LNCAP (cell line): Measurements from ENCODE around the gene DRC7.

Experiments
- TF ChIP-seq, protein P1 (sequence below): fragments of 450-650 bp; IDR thresholded peaks from 2 replicates; pipeline ENCODE4 v1.5.1; 2017; ENCODE audit warnings: mild to moderate bottlenecking

Gene DRC7, protein sequence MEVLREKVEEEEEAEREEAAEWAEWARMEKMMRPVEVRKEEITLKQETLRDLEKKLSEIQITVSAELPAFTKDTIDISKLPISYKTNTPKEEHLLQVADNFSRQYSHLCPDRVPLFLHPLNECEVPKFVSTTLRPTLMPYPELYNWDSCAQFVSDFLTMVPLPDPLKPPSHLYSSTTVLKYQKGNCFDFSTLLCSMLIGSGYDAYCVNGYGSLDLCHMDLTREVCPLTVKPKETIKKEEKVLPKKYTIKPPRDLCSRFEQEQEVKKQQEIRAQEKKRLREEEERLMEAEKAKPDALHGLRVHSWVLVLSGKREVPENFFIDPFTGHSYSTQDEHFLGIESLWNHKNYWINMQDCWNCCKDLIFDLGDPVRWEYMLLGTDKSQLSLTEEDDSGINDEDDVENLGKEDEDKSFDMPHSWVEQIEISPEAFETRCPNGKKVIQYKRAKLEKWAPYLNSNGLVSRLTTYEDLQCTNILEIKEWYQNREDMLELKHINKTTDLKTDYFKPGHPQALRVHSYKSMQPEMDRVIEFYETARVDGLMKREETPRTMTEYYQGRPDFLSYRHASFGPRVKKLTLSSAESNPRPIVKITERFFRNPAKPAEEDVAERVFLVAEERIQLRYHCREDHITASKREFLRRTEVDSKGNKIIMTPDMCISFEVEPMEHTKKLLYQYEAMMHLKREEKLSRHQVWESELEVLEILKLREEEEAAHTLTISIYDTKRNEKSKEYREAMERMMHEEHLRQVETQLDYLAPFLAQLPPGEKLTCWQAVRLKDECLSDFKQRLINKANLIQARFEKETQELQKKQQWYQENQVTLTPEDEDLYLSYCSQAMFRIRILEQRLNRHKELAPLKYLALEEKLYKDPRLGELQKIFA

DNA sequence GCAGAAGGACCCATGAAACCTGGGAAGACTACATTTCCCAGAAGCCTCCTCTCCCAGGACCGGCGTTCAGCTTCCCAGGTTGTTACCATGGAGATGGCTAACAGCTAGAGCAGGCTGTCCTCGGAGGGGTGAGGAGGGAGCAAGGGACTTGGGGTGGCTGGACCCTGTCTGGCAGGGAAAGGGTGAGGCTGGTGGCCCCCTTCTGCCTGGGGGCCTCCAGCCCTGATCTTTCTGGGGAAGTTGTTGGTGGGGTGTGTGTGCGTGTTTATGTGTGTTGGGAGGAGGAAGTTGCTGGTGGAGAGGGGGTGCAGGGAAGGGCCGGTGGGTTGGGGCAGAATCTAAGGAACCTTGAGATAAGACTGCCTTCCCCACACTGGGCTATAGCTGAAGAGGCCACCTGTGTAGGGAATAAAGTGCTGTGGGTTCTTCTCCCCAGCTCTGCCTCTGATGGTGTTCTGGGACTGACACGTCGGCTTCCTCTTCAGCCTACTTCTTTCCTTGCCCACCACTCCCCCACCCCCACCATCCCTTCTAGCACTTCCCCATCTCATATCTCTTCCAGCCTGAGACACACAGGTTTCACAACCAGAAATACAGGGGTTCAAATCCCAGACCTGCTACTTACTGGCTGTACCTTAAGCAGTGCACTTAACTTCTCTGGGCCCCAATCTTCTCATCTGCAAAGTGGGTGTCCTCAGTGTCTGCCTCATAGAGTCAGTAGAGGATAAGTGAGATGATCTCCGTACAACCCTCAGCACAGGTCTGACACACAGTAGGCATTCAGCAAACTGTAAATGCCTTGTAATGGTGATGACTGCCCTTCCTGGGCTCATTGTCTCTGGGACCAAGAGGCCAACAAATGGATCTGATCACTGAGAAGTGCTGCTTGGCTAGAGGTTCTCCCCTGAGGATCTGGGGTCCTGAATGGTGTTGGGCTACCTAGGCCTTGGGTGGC, at the start of gene DRC7:
TSS of gene DRC7 (plus strand) at position 82 of the 955 bp plus-strand sequence. CDS start 3,144 bp downstream, outside the sequence.
- TF ChIP-seq, protein P1, sequence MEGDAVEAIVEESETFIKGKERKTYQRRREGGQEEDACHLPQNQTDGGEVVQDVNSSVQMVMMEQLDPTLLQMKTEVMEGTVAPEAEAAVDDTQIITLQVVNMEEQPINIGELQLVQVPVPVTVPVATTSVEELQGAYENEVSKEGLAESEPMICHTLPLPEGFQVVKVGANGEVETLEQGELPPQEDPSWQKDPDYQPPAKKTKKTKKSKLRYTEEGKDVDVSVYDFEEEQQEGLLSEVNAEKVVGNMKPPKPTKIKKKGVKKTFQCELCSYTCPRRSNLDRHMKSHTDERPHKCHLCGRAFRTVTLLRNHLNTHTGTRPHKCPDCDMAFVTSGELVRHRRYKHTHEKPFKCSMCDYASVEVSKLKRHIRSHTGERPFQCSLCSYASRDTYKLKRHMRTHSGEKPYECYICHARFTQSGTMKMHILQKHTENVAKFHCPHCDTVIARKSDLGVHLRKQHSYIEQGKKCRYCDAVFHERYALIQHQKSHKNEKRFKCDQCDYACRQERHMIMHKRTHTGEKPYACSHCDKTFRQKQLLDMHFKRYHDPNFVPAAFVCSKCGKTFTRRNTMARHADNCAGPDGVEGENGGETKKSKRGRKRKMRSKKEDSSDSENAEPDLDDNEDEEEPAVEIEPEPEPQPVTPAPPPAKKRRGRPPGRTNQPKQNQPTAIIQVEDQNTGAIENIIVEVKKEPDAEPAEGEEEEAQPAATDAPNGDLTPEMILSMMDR, result no peak

DNA sequence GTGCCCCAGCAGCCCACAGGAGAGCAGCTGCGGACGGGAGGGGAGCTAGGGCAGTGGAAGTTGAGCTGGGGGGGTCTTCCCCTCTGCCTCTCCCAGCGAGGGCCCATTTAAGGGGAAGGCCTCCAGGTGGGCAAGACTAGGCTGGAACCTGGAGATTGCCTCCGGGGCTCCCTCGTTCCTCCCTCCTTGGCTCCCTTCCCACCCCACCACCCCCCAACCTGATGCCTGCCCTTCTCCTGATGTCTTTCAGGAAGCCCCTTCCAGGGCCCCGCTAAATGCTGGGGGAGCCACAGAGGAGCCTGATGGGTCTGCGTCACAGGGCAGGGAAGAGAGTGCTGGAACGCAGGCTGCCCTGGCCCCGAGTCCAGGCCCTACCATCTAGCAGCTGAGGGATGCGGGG, 49.4 kb upstream of the DRC7 start:
- TF ChIP-seq, protein P1, result no peak

DNA sequence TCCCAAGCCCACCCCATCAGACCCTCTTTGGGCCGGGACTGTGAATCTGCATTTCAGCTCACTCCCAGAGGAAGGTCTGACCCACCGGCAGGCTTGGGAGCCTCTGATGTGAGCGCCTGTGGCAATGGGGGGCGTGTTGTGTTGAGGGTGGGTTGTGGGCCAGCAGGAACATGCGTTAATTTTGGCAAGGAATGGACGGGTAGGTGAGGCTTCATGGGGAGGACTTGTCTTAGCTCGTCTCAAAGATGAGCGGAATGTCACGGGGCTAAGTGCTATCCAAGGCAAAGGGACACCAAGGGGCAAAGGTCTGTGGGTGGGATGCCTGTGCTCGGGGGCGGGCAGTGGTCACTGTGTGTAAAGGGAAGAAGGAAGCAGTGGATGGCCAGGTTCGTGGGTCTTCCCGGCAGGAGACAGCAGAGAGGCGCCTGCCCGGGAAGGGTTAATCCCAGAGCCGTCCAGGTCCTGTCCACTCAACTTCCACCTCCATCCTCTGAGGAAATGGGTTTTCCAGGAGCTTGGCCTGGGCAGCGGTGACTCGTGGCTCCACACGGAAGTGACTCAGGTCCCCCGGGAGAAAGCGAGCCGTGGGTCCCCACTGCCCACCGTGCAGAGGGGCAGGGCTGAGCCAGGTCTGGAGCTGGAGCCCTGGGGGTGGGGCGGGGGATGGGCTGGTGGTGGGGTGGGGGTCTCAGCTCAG, 48.8 kb upstream of the DRC7 start:
- TF ChIP-seq, protein P1, result no peak

DNA sequence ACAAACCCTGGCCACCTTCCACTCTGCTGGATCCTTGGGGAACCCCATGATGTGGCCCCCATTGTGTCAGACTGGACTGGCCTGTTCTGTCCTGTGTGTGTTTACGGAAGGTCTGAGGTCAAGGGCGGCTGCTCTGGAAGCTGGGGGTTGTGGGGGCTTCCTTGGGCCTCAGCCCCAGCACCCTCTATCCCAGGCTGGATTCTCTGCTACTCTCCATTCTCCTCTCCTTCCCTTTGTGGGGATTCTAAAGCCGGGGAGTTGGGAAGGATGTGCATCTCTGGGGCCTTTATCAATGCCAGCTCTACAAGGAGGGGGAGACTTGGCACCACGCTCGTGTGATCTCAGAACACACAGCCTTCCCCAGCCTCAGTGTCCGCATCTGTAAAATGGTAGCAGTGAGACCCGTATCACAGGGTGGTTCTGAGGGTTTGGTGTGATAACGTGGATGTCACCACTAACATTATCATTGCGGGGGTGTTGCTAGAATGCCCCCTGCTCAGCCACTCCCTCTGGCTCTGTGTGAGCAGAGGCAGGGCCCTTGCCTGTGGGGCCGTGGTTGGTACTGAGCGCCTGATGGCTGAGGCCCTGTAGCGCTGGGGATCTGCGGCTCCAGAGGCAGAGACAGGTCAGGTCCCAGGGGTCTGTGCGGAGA, 48.1 kb upstream of the DRC7 start:
- TF ChIP-seq, protein P1, result no peak

DNA sequence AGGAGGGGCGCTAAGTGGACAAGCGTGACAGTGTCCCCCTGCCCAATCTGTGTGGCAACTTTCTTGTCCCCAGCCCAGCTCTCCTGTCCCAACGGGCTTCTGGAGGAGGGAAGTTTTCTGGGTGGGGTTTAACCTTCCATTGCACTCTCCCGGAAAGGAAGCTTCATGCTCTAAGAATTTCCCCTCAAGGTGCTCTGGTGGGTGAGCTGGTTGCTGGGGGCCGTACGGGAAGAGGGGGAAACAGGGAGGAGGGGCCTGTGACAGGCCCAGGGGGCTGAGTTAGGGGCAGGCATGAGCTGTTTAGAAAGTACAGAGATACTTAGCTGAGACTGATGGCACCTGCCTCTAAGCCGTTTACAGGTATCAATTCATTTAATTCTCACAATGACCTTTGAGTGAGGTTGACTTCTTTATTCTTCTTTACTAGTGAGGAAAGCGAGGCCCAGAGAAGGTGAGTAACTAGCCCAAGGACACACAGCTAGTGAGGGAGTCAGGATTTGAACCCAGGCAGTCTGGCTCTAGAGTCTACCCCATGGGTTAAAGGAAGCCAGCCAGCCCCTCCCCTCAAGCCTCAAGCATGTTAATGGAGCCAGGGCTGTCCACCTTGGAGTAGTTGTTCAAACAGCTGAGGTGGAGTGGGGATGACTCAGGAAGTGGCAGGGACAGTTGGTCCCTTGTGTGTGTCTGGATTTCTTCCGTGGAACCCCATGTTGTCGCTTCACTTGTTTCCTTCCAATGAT, 47.3 kb upstream of the DRC7 start:
- TF ChIP-seq, protein P1, result no peak

DNA sequence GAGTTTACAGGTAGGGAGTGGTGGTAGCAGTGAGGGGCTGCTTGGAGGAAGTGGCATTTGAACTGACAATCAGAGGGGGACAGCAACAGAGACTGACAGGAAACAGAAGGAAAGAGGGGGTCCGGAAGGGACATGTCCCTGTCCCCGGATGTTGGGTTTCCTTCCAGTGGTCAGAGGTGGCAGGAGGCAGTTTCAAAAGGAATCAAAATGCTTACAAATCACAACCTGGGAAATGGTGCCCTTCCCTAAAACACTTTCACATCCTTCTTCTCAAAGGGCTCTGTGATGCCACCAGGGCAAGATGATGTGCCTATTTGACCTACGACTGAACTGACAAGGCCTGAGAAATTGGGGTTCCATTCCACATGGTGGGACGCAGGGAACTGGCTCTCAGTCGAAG, 46.5 kb upstream of the DRC7 start:
- TF ChIP-seq, protein P1, result no peak
